GM10248 (cell line): ENCODE results near the gene MAPK8IP3.

Experiments used
- CTCF ChIA-PET: fragments of 300-600 bp; sonication (Branson Sonifier 250); formaldehyde crosslinking; extraction: SDS; loops from one replicate; lab custom pipeline; 2021; ENCODE audit warnings: antibody characterized with exemption; lab: Yijun Ruan, JAX
- POLR2A ChIA-PET: fragments of 350-650 bp; sonication (Branson Sonifier 250); formaldehyde crosslinking; extraction: SDS; loops from one replicate; lab custom pipeline; 2020; ENCODE audit warnings: antibody characterized with exemption; lab: Yijun Ruan, JAX
- DNase-seq: peaks from one replicate; pipeline ENCODE4 v3.0.0; 2012; ENCODE audit errors: extremely low spot score
- TF ChIP-seq, protein P1 (sequence below): IDR thresholded peaks from 2 replicates; pipeline ENCODE4 v1.5.1; 2012; ENCODE audit warnings: mild to moderate bottlenecking, low read depth; ENCODE audit errors: extremely low read depth, missing control alignments, control extremely low read depth

MAPK8IP3 gene

GRCh38 chr16:1774448-1774780 lies 68.4 kb downstream of the MAPK8IP3 start:
- DNase-seq, result no peak
- CTCF ChIA-PET, result interaction anchor here (0.7 to 1.4 kb wide), 4 partner anchors 8 to 42 kb away, joined by 3 to 17 read pairs (median 6); partner anchors contain the start of genes NUBP2 and SPSB3
- POLR2A ChIA-PET, result interaction anchor here (0.9 kb wide), 1 partner anchor 190 kb away, joined by 3 read pairs; the partner anchor contains the start of gene RPS2
- TF ChIP-seq, protein P1, sequence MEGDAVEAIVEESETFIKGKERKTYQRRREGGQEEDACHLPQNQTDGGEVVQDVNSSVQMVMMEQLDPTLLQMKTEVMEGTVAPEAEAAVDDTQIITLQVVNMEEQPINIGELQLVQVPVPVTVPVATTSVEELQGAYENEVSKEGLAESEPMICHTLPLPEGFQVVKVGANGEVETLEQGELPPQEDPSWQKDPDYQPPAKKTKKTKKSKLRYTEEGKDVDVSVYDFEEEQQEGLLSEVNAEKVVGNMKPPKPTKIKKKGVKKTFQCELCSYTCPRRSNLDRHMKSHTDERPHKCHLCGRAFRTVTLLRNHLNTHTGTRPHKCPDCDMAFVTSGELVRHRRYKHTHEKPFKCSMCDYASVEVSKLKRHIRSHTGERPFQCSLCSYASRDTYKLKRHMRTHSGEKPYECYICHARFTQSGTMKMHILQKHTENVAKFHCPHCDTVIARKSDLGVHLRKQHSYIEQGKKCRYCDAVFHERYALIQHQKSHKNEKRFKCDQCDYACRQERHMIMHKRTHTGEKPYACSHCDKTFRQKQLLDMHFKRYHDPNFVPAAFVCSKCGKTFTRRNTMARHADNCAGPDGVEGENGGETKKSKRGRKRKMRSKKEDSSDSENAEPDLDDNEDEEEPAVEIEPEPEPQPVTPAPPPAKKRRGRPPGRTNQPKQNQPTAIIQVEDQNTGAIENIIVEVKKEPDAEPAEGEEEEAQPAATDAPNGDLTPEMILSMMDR, result no peak

- CTCF ChIA-PET, result interaction anchor here (0.7 to 0.9 kb wide), 2 partner anchors 10 to 43 kb away, joined by 3 read pairs; no protein-coding TSS in a partner anchor
- POLR2A ChIA-PET, result no interaction called here
- DNase-seq, result no peak
- TF ChIP-seq, protein P1, result no peak
Measured at GRCh38 chr16:1775006-1775845, 69.2 kb downstream of the MAPK8IP3 start.

DNA sequence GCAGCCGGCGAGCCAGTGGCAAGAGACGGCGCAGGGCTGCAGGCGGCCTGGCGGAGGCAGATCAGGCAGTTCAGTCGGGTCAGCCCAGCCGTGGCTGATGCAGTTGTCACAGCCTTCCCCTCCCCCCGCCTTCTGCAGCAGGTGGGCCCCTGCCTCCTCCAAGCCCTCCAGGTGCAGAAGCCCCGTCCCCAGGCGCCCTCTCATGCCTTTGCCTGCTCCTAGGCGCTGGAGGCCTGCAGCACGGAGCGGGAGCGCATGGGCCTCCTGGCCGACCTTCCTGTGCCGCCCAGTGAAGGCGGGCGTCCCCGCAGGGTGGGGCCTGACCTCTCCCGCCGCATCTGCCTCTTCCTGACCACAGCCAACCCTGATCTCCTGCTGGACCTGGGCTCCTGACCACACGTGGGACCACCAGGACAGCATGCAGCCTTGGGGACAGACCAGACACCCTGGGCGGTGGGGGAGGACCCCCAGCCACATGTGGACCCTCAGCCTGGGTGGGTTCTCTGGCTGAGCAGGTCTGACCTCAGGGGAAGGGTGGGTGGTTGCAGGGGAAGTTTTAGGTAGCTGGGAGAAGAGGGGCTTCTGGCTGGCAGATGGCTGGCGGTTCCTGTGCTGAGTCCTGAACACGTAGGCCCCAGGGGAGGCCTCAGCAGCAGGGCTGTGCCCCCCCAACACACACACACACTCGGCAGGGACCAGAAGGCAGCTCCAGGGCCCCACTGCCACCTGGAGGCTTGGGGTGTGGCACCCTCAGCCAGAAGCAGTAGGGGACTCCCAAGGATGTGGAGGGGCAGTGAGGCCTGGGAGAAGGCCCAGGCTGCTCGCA lies 70.1 kb downstream of the MAPK8IP3 start:
- TF ChIP-seq, protein P1, result no peak
- no peak for DNase-seq
- CTCF ChIA-PET, result no interaction called here
- POLR2A ChIA-PET, result no interaction called here

DNA sequence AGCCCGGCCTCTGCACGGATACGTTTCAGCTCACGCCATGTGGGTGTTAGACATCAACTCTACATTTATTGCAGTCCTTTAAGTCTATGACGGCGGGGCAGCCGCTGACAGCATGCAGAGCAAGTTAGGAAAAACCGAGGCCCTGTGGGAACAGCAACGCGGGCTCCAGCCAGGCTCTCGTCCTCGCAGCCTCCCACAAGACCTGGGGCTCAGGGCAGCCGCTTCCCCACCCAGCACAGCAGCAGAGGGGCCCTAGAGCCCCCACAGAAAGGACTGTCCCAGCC lies 70.6 kb downstream of the MAPK8IP3 start:
- no peak for DNase-seq
- CTCF ChIA-PET, result no interaction called here
- POLR2A ChIA-PET, result no interaction called here
- TF ChIP-seq, protein P1, result no peak

GRCh38 chr16:1776991-1777374 lies 71.0 kb downstream of the MAPK8IP3 start:
- no peak for DNase-seq
- TF ChIP-seq, protein P1, result no peak
- ChIA-PET POLR2A (interaction anchor here (0.5 to 0.6 kb wide), 2 partner anchors 304 to 1106 kb away, joined by 3 to 4 read pairs; no protein-coding TSS in a partner anchor), CTCF (no interaction called here)
